SU-DHL-6 (cell line): ENCODE data around the gene PCSK9.

ENCODE experiments used
- CTCF ChIP-seq: fragments of 200-600 bp; sonication (generic); IDR thresholded peaks from one replicate; pipeline ENCODE4 v1.5.1; 2017; ENCODE audit warnings: antibody characterized with exemption, mild to moderate bottlenecking, low read length, moderate library complexity; ENCODE audit not compliant: insufficient read depth, poor library complexity, severe bottlenecking
- EZH2phosphoT487 ChIP-seq: fragments of 200-600 bp; sonication (generic), shearing (Covaris generic); conservative IDR thresholded peaks from 2 replicates; pipeline ENCODE4 v1.6.1; 2018; ENCODE audit warnings: mild to moderate bottlenecking, antibody characterized with exemption, low read length, moderate library complexity, mixed read lengths

- no peak for TF ChIP-seq CTCF
- TF ChIP-seq EZH2phosphoT487, result no peak
Observed at GRCh38 chr1:55015731-55016620, 23.4 kb upstream of the PCSK9 start.
